Astrocyte (in vitro differentiated cells and primary cell): ENCODE measurements around the gene UNC5CL. TPM values are rescaled to one million over a fixed set of nuclear protein-coding genes. Genes with fewer than 3 reads are reported as not detected.

Experiments
- DNase-seq: peaks from one replicate; pipeline ENCODE4 v3.0.0-alpha.2; 2010; ENCODE audit warnings: low read depth
- FAIRE-seq: peaks from 2 replicates; lab custom pipeline; 2011; peaks lifted over from hg19 to GRCh38; lab: Jason Lieb, UNC
- H2AFZ ChIP-seq: 2 replicates; pipeline ENCODE4 v1.6.0; 2012; ENCODE audit warnings: low read depth, low read length, inconsistent platforms
- H3K27ac ChIP-seq: 2 replicates; pipeline ENCODE4 v1.5.1; 2011; ENCODE audit warnings: low read depth, low read length, inconsistent platforms
- H3K27me3 ChIP-seq: 2 replicates; pipeline ENCODE4 v1.6.0; 2011; ENCODE audit warnings: low read length, inconsistent platforms; ENCODE audit not compliant: insufficient read depth
- H3K36me3 ChIP-seq: 2 replicates; pipeline ENCODE4 v1.5.1; 2011; ENCODE audit warnings: low read length, inconsistent platforms; ENCODE audit not compliant: insufficient read depth
- H3K4me1 ChIP-seq: 2 replicates; pipeline ENCODE4 v1.5.1; 2011; ENCODE audit warnings: low read length, inconsistent platforms; ENCODE audit not compliant: insufficient read depth
- H3K4me2 ChIP-seq: 2 replicates; pipeline ENCODE4 v1.6.0; 2012; ENCODE audit warnings: low read length, inconsistent platforms
- H3K4me3 ChIP-seq: 2 replicates; pipeline ENCODE4 v1.5.1; 2011; ENCODE audit warnings: low read depth, mild to moderate bottlenecking, low read length, inconsistent platforms; ENCODE audit not compliant: insufficient read depth
- H3K79me2 ChIP-seq: 2 replicates; pipeline ENCODE4 v1.6.0; 2012; ENCODE audit warnings: mild to moderate bottlenecking, low read length, inconsistent platforms; ENCODE audit not compliant: insufficient read depth
- H3K9ac ChIP-seq: 2 replicates; pipeline ENCODE4 v1.6.0; 2012; ENCODE audit warnings: mild to moderate bottlenecking, low read length, inconsistent platforms
- H3K9me3 ChIP-seq: 2 replicates; pipeline ENCODE4 v1.5.1; 2012; ENCODE audit warnings: low read depth, mild to moderate bottlenecking, low read length, inconsistent platforms; ENCODE audit not compliant: insufficient read depth
- H4K20me1 ChIP-seq: 2 replicates; pipeline ENCODE4 v1.6.0; 2012; ENCODE audit warnings: low read length, inconsistent platforms; ENCODE audit not compliant: insufficient read depth
- H3K27ac Mint-ChIP-seq: one replicate; pipeline ENCODE4 v1.8.0; 2021; ENCODE audit warnings: mild to moderate bottlenecking, mixed read lengths; ENCODE audit not compliant: unreplicated experiment
- H3K27me3 Mint-ChIP-seq: one replicate; pipeline ENCODE4 v1.8.0; 2021; ENCODE audit warnings: low read depth, mixed read lengths; ENCODE audit not compliant: unreplicated experiment
- H3K36me3 Mint-ChIP-seq: one replicate; pipeline ENCODE4 v1.8.0; 2021; ENCODE audit warnings: low read depth, mixed read lengths; ENCODE audit not compliant: unreplicated experiment
- H3K4me1 Mint-ChIP-seq: one replicate; pipeline ENCODE4 v1.8.0; 2021; ENCODE audit warnings: low read depth, mixed read lengths; ENCODE audit not compliant: unreplicated experiment
- H3K4me3 Mint-ChIP-seq: one replicate; pipeline ENCODE4 v1.8.0; 2021; ENCODE audit warnings: mild to moderate bottlenecking, moderate library complexity, mixed read lengths; ENCODE audit not compliant: unreplicated experiment
- H3K9me3 Mint-ChIP-seq: one replicate; pipeline ENCODE4 v1.8.0; 2021; ENCODE audit warnings: mild to moderate bottlenecking, mixed read lengths; ENCODE audit not compliant: unreplicated experiment
- CTCF ChIP-seq: IDR thresholded peaks from 2 replicates; pipeline ENCODE4 v1.5.1; 2011; ENCODE audit warnings: low read depth, mild to moderate bottlenecking, inconsistent platforms, low read length, moderate library complexity; ENCODE audit not compliant: insufficient read depth
- EZH2 ChIP-seq: IDR thresholded peaks from 2 replicates; pipeline ENCODE4 v1.6.1; 2012; ENCODE audit warnings: mild to moderate bottlenecking, low read length, inconsistent platforms; ENCODE audit not compliant: insufficient read depth
- total RNA-seq: library from RNA; stranded (reverse); gene quantifications from 2 replicates; pipeline ENCODE4 v1.2.1, GENCODE V29; 2021

Gene UNC5CL
- total RNA-seq, 1 donor from 2014 or later, result 0.27 TPM

- peaks cover 47% of the 10 kb centered on the region for H3K79me2 ChIP-seq
- FAIRE-seq, result peak; percentile 94
- TF ChIP-seq EZH2 (peak; percentile 61), CTCF (no peak)
Observed at GRCh38 chr6:41072836-41073202, 33.8 kb upstream of the UNC5CL start, which contains the start of gene NFYA. NFYA (plus strand) TSS chr6:41072974; CDS start chr6:41079090, 6,116 bp downstream.

GRCh38 chr6:41071923-41072835, 33.2 kb upstream of the UNC5CL start, which contains the start of gene OARD1:
OARD1 (minus strand) TSS chr6:41072356; CDS start chr6:41071634, 722 bp downstream.
- H3K9me3 Mint-ChIP-seq, result no peaks in the 10 kb centered on the region
- H3K4me2 ChIP-seq, result peak within 1 kb of the TSS; percentile 99
- H3K4me3 ChIP-seq, result peak within 1 kb of the TSS; percentile 90
- no peaks in the 10 kb centered on the region for H3K27me3 ChIP-seq
- FAIRE-seq (no peak), DNase-seq (peak; percentile 96)
- no peaks in the 10 kb centered on the region for H3K9me3 ChIP-seq
- peaks cover 9% of the 10 kb centered on the region for H3K4me1 ChIP-seq
- no peaks in the 10 kb centered on the region for H3K36me3 Mint-ChIP-seq
- H3K27me3 Mint-ChIP-seq, result no peaks in the 10 kb centered on the region
- peak within 1 kb of the TSS; percentile 95 for H3K27ac ChIP-seq
- peaks cover 41% of the 10 kb centered on the region for H3K79me2 ChIP-seq
- peak within 1 kb of the TSS; percentile 92 for H3K4me3 Mint-ChIP-seq
- peak within 1 kb of the TSS; percentile 87 for H2AFZ ChIP-seq
- peak within 1 kb of the TSS; percentile 93 for H3K27ac Mint-ChIP-seq
- peaks cover 30% of the 10 kb centered on the region for H4K20me1 ChIP-seq
- no peak for TF ChIP-seq CTCF
- TF ChIP-seq EZH2, result no peak
- H3K9ac ChIP-seq, result peak within 1 kb of the TSS; percentile 99
- H3K36me3 ChIP-seq, result peaks cover 8% of the 10 kb centered on the region
- peaks cover 21% of the 10 kb centered on the region for H3K4me1 Mint-ChIP-seq

More at GRCh38 chr6:41072836-41073202, 33.8 kb upstream of the UNC5CL start, which contains the start of gene NFYA:
- Histone ChIP-seq H3K4me3 (peak within 1 kb of the TSS; percentile 90), H2AFZ (peak within 1 kb of the TSS; percentile 87), H3K27ac (peak within 1 kb of the TSS; percentile 95), H3K9me3 (no peaks in the 10 kb centered on the region), H3K9ac (peak within 1 kb of the TSS; percentile 99), H4K20me1 (peaks cover 35% of the 10 kb centered on the region), H3K36me3 (peaks cover 8% of the 10 kb centered on the region), H3K4me1 (peaks cover 9% of the 10 kb centered on the region), H3K4me2 (peak within 1 kb of the TSS; percentile 99), H3K27me3 (no peaks in the 10 kb centered on the region)
- Mint-ChIP-seq H3K27ac (peak within 1 kb of the TSS; percentile 95), H3K9me3 (no peaks in the 10 kb centered on the region), H3K4me1 (peaks cover 21% of the 10 kb centered on the region), H3K4me3 (peak within 1 kb of the TSS; percentile 92), H3K27me3 (no peaks in the 10 kb centered on the region), H3K36me3 (no peaks in the 10 kb centered on the region)
- peak; percentile 98 for DNase-seq
